SK-N-SH (cell line): Measurements from ENCODE around the gene TRIM49B. TPM values are rescaled to one million over a fixed set of nuclear protein-coding genes. Genes with fewer than 3 reads are reported as not detected.
"Not testable (repeated sequence)": the region's sequence is repeated elsewhere in the genome, so short reads cannot be mapped to it uniquely, and the experiment has no call there.

Source experiments
- CTCF ChIA-PET: fragments of 300-600, 350-600 bp; formaldehyde crosslinking; extraction: SDS; loops from one replicate; lab custom pipeline; 2021; lab: Yijun Ruan, JAX
- POLR2A ChIA-PET: fragments of 350-600 bp; sonication (Branson Sonifier 250); formaldehyde crosslinking; extraction: SDS; loops from one replicate; lab custom pipeline; 2020; ENCODE audit warnings: antibody characterized with exemption, inconsistent platforms; lab: Yijun Ruan, JAX
- DNase-seq: peaks from one replicate; pipeline ENCODE4 v3.0.0; 2012
- H2AFZ ChIP-seq: fragments of 200-600 bp; sonication (generic); 2 replicates; pipeline ENCODE4 v1.8.1; 2016; ENCODE audit warnings: antibody characterized with exemption, mild to moderate bottlenecking, low read depth
- H3F3A ChIP-seq: fragments of 200-600 bp; sonication (generic); replicated peaks from 2 replicates; pipeline ENCODE3; 2016; ENCODE audit warnings: antibody characterized with exemption, mild to moderate bottlenecking; ENCODE audit not compliant: insufficient read depth
- H3K27ac ChIP-seq, 2 experiments: fragments of 200-500 bp in 1 of 2; fragments of 200-600 bp in 1 of 2; sonication (Bioruptor generic) in 1 of 2; sonication (generic), shearing (Covaris generic) in 1 of 2; 2 replicates each; pipeline versions ENCODE4 v1.5.1 to v1.6.1; 2014 to 2016; ENCODE audit warnings: low read depth in 2 of 2, inconsistent platforms in 1 of 2, low read length in 1 of 2, mild to moderate bottlenecking in 1 of 2, mixed read lengths in 1 of 2
- H3K27me3 ChIP-seq: fragments of 200-600 bp; sonication (generic), shearing (Covaris generic); 2 replicates; pipeline ENCODE4 v1.6.1; 2016; ENCODE audit warnings: mixed run types; ENCODE audit not compliant: insufficient read depth
- H3K36me3 ChIP-seq, 2 experiments: fragments of 200-500 bp in 1 of 2; fragments of 200-600 bp in 1 of 2; sonication (Bioruptor generic) in 1 of 2; sonication (generic) in 1 of 2; replicated peaks in 1 of 2; 2 replicates each; pipeline versions ENCODE3 to v1.5.1; 2014 to 2016; ENCODE audit warnings: low read length in 1 of 2, mild to moderate bottlenecking in 1 of 2; ENCODE audit not compliant: insufficient read depth in 2 of 2, control insufficient read depth in 1 of 2
- H3K4me1 ChIP-seq, 2 experiments: fragments of 200-500 bp in 1 of 2; fragments of 200-600 bp in 1 of 2; sonication (Bioruptor generic) in 1 of 2; sonication (generic), shearing (Covaris generic) in 1 of 2; 2 replicates each; pipeline versions ENCODE4 v1.5.1 to v1.6.1; 2014 to 2016; ENCODE audit warnings: low read depth in 1 of 2, low read length in 1 of 2, mixed run types in 1 of 2; ENCODE audit not compliant: insufficient read depth in 2 of 2, control insufficient read depth in 1 of 2
- H3K4me2 ChIP-seq: fragments of 200-600 bp; sonication (generic), shearing (Covaris generic); 2 replicates; pipeline ENCODE4 v1.6.1; 2017; ENCODE audit warnings: mixed run types
- H3K4me3 ChIP-seq, 2 experiments: fragments of 200-500 bp in 1 of 2; fragments of 200-600 bp in 1 of 2; sonication (Bioruptor generic) in 1 of 2; sonication (generic), shearing (Covaris generic) in 1 of 2; 2 replicates each; pipeline versions ENCODE4 v1.5.1 to v1.8.1; 2014 to 2016; ENCODE audit warnings: low read depth in 2 of 2, inconsistent platforms in 1 of 2, low read length in 1 of 2, mild to moderate bottlenecking in 1 of 2, mixed read lengths in 1 of 2, moderate library complexity in 1 of 2
- H3K79me2 ChIP-seq: fragments of 200-600 bp; sonication (generic); 2 replicates; pipeline ENCODE4 v1.8.1; 2017; ENCODE audit warnings: mild to moderate bottlenecking; ENCODE audit not compliant: insufficient read depth
- H3K9ac ChIP-seq: fragments of 200-600 bp; sonication (generic); 2 replicates; pipeline ENCODE4 v1.6.1; 2017; ENCODE audit warnings: mixed run types
- H3K9me2 ChIP-seq: fragments of 200-600 bp; sonication (generic); 2 replicates; pipeline ENCODE4 v1.6.1; 2017; ENCODE audit warnings: mixed run types
- H3K9me3 ChIP-seq: fragments of 200-600 bp; sonication (generic); 2 replicates; pipeline ENCODE4 v1.6.1; 2017; ENCODE audit warnings: mixed run types, mild to moderate bottlenecking, moderate library complexity
- H4K20me1 ChIP-seq: fragments of 200-600 bp; sonication (generic); 2 replicates; pipeline ENCODE4 v1.6.1; 2017; ENCODE audit warnings: mild to moderate bottlenecking, mixed run types; ENCODE audit not compliant: insufficient read depth
- WGBS: methylation state at CpG from one replicate; pipeline ENCODE4 v1.1.6; 2017; ENCODE audit warnings: low lambda C conversion rate; 5-methylcytosine and 5-hydroxymethylcytosine counted together
- polyA plus RNA-seq, 3 experiments: library from polyadenylated mRNA; depleted of rRNA; stranded (reverse); fragments of >200 nt; gene quantifications; 2 replicates each; pipeline ENCODE4 v1.2.3, GENCODE V29; 2012
- small RNA-seq, 7 experiments: library from RNA; depleted of rRNA; stranded (forward); fragments of <200 nt; gene quantifications; one replicate each; pipeline ENCODE3, GENCODE V24; 2012

Gene TRIM49B
- polyA plus RNA-seq, 1 of the 3 experiments (the other 2 are of a cell fraction), result not detected

GRCh38 chr11:49069897-49070296 is 41.3 kb downstream of the TRIM49B start:
- 1% methylated on average over 5 of the region's 5 CpGs for WGBS
- H3F3A ChIP-seq, H3K27me3 ChIP-seq, H3K4me1 ChIP-seq, DNase-seq, H3K4me3 ChIP-seq, CTCF ChIA-PET, H4K20me1 ChIP-seq, POLR2A ChIA-PET, H3K36me3 ChIP-seq, H3K9me2 ChIP-seq, H3K9me3 ChIP-seq, H3K79me2 ChIP-seq, H3K9ac ChIP-seq, H3K27ac ChIP-seq, H2AFZ ChIP-seq, H3K4me2 ChIP-seq: not testable (repeated sequence)

Small RNAs within 50 kb of the gene (small RNA-seq; reads per million reads assigned to genes)
- gene AC084851.1, result 0 reads per million in 7 experiments

Other genes with a start within 250 kb of the TRIM49B start
- not detected in 2 replicates for gene TRIM51G, start 44.9 kb upstream of the TRIM49B start, polyA plus RNA-seq (2012; rRNA removed)
- gene TRIM64C, start 30.3 kb downstream of the TRIM49B start, polyA plus RNA-seq (2012; rRNA removed), result not detected in 2 replicates
- gene FOLH1, start 179.8 kb downstream of the TRIM49B start, polyA plus RNA-seq (2012; rRNA removed), result not detected in 2 replicates